Measurements from ENCODE around the gene LDB2. TPM values are rescaled to one million over a fixed set of nuclear protein-coding genes. Genes with fewer than 3 reads are reported as not detected.
"Not testable (repeated sequence)": the region's sequence is repeated elsewhere in the genome, so short reads cannot be mapped to it uniquely, and the experiment has no call there.

Gene LDB2
- total RNA-seq, 2 experiments from 2014 or later: not detected

- Mint-ChIP-seq H3K27ac (no peak overlapping the region), H3K4me3 (no peak overlapping the region), H3K9me3 (no peaks in the 10 kb centered on the region), H3K27me3 (no peaks in the 10 kb centered on the region), H3K4me1 (ENCODE audit: low read depth) (no peaks in the 10 kb centered on the region), H3K36me3 (no peaks in the 10 kb centered on the region)
- DNase-seq: no peak
- intact Hi-C loops (cut with micrococcal nuclease): no loop called here
- POLR2A ChIA-PET: no interaction called here
- CTCF ChIA-PET: no interaction called here
Measured at GRCh38 chr4:16573206-16573605, 325.2 kb downstream of the LDB2 start.

DNA sequence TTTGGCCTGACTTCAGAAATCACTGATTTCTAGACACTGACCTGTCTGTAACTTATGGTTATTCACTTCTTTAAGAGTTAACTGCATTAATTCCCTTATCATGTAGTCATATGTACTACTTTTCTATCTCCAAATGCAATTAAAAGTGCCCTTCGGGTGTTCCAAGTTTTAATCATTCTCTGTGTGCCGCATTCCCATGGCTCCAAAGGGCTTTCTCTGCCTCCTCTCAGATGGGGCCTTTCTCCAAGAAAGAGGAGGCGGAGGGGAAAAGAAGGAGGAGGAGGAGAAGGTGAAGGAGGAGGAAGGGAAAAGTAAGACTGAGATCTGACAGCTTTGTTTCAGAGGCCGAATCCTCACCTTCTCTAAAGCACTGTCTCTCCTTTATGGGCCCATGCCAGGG is 325.8 kb downstream of the LDB2 start:
- POLR2A ChIA-PET: no interaction called here
- H3K36me3 Mint-ChIP-seq: no peaks in the 10 kb centered on the region
- DNase-seq: no peak
- CTCF ChIA-PET: interaction anchor here (0.6 kb wide), 1 partner anchor 9 kb away, joined by 3 read pairs; no protein-coding TSS in a partner anchor
- H3K4me1 Mint-ChIP-seq (ENCODE audit: low read depth): no peaks in the 10 kb centered on the region
- H3K4me3 Mint-ChIP-seq: no peak overlapping the region
- H3K9me3 Mint-ChIP-seq: no peaks in the 10 kb centered on the region
- H3K27me3 Mint-ChIP-seq: no peaks in the 10 kb centered on the region
- no peak overlapping the region for H3K27ac Mint-ChIP-seq
- intact Hi-C loops (cut with micrococcal nuclease): no loop called here

DNA sequence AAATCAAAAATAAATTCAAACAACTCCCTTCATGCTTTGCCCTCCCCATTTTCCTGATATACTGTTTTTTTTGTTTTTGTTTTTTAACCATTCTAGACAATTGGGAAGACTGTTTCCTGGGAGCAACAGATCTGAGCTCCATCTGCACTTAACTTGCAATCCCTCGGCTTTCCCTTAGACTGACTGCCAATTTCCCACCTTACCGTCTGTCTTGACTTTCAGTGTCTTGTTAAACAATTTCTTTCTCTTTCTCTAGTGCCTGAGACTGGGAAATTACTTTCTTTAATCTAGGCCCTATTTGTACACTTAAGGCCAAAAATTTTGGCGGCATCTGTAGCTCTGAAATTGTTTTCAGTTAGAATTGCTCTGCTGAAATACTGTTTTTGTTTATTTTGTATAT is 326.3 kb downstream of the LDB2 start:
- H3K4me3 Mint-ChIP-seq: no peak overlapping the region
- DNase-seq: no peak
- POLR2A ChIA-PET: no interaction called here
- no peak overlapping the region for H3K27ac Mint-ChIP-seq
- H3K4me1 Mint-ChIP-seq (ENCODE audit: low read depth): no peaks in the 10 kb centered on the region
- no peaks in the 10 kb centered on the region for H3K27me3 Mint-ChIP-seq
- H3K9me3 Mint-ChIP-seq: no peaks in the 10 kb centered on the region
- intact Hi-C loops (cut with micrococcal nuclease): no loop called here
- CTCF ChIA-PET: interaction anchor here (0.6 kb wide), 1 partner anchor 9 kb away, joined by 3 read pairs; no protein-coding TSS in a partner anchor
- H3K36me3 Mint-ChIP-seq: no peaks in the 10 kb centered on the region

GRCh38 chr4:16569790-16570189 is 328.7 kb downstream of the LDB2 start:
- Mint-ChIP-seq H3K27ac (no peak overlapping the region), H3K36me3 (no peaks in the 10 kb centered on the region), H3K27me3 (no peaks in the 10 kb centered on the region), H3K9me3 (no peaks in the 10 kb centered on the region), H3K4me3 (no peak overlapping the region), H3K4me1 (ENCODE audit: low read depth) (no peaks in the 10 kb centered on the region)
- POLR2A ChIA-PET: no interaction called here
- CTCF ChIA-PET: no interaction called here
- intact Hi-C loops (cut with micrococcal nuclease): no loop called here
- no peak for DNase-seq

- intact Hi-C loops (cut with micrococcal nuclease); DNase-seq; H3K36me3 Mint-ChIP-seq; H3K27ac Mint-ChIP-seq; H3K4me1 Mint-ChIP-seq (ENCODE audit: low read depth); H3K27me3 Mint-ChIP-seq; H3K4me3 Mint-ChIP-seq; POLR2A ChIA-PET; CTCF ChIA-PET; H3K9me3 Mint-ChIP-seq: not testable (repeated sequence)
Measured at GRCh38 chr4:16557316-16557715, 341.1 kb downstream of the LDB2 start.

DNA sequence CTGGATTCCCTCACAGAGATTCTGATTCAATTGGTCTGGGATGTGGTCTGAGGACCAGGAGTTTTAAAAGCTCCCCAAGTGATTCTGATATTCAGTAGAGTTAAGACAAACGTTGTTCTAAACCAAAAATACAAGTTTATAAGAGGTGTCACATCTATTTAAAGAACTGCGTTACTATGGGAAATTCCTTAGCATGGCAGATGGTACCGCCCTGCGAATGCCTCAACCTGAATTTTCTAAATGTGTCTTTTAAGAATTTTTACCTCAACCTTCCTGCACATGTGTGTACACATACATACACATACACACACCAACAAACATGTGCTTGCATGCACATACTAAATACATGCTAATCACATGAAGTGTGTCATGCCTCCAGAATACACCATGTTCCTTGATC is 343.3 kb downstream of the LDB2 start:
- peaks cover 5% of the 10 kb centered on the region for H3K9me3 Mint-ChIP-seq
- no peaks in the 10 kb centered on the region for H3K27me3 Mint-ChIP-seq
- POLR2A ChIA-PET: no interaction called here
- H3K4me1 Mint-ChIP-seq (ENCODE audit: low read depth): no peaks in the 10 kb centered on the region
- no peak overlapping the region for H3K27ac Mint-ChIP-seq
- CTCF ChIA-PET: no interaction called here
- no peak for DNase-seq
- H3K4me3 Mint-ChIP-seq: no peak overlapping the region
- intact Hi-C loops (cut with micrococcal nuclease): no loop called here
- no peaks in the 10 kb centered on the region for H3K36me3 Mint-ChIP-seq

DNA sequence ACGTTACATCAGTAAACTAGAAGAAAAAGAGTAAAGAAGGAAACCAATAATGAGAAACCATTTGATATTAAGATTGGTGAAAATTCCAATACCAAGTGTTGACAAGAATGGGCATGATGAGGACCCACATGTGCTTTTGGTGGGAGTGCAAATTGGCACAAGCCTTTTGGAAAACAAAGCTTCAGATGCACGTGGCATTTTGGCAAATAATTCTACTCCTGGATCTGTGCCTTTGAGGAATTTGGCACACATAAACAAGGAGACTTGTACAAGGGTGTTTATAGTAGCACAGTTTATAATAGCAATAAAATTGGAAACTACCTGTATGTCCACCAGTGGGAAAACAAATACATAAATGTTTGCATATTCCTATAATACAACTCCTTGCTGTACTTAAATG is 347.9 kb downstream of the LDB2 start:
- Mint-ChIP-seq H3K36me3 (no peaks in the 10 kb centered on the region), H3K27me3 (no peaks in the 10 kb centered on the region), H3K9me3 (peaks cover 2% of the 10 kb centered on the region), H3K27ac (no peak overlapping the region), H3K4me1 (ENCODE audit: low read depth) (no peaks in the 10 kb centered on the region), H3K4me3 (no peak overlapping the region)
- DNase-seq: no peak
- intact Hi-C loops (cut with micrococcal nuclease): no loop called here
- CTCF ChIA-PET: no interaction called here
- POLR2A ChIA-PET: no interaction called here

- H3K36me3 Mint-ChIP-seq: no peaks in the 10 kb centered on the region
- H3K27ac Mint-ChIP-seq: no peak overlapping the region
- H3K4me3 Mint-ChIP-seq: no peak overlapping the region
- no peaks in the 10 kb centered on the region for H3K27me3 Mint-ChIP-seq
- intact Hi-C loops (cut with micrococcal nuclease): no loop called here
- no peaks in the 10 kb centered on the region for H3K4me1 Mint-ChIP-seq (ENCODE audit: low read depth)
- CTCF ChIA-PET: no interaction called here
- H3K9me3 Mint-ChIP-seq: peaks cover 2% of the 10 kb centered on the region
- no peak for DNase-seq
- POLR2A ChIA-PET: no interaction called here
Measured at GRCh38 chr4:16545656-16546055, 352.8 kb downstream of the LDB2 start.

GRCh38 chr4:16544869-16545268 is 353.6 kb downstream of the LDB2 start:
- Mint-ChIP-seq H3K27me3 (no peaks in the 10 kb centered on the region), H3K4me3 (no peak overlapping the region), H3K9me3 (peaks cover 2% of the 10 kb centered on the region), H3K36me3 (no peaks in the 10 kb centered on the region), H3K4me1 (ENCODE audit: low read depth) (no peaks in the 10 kb centered on the region), H3K27ac (no peak overlapping the region)
- intact Hi-C loops (cut with micrococcal nuclease): no loop called here
- ChIA-PET CTCF (no interaction called here), POLR2A (no interaction called here)
- DNase-seq: no peak

GRCh38 chr4:16544251-16544721 is 354.2 kb downstream of the LDB2 start:
- Mint-ChIP-seq H3K4me1 (ENCODE audit: low read depth) (no peaks in the 10 kb centered on the region), H3K4me3 (no peak overlapping the region), H3K9me3 (peaks cover 2% of the 10 kb centered on the region), H3K27me3 (no peaks in the 10 kb centered on the region), H3K27ac (no peak overlapping the region), H3K36me3 (no peaks in the 10 kb centered on the region)
- POLR2A ChIA-PET: no interaction called here
- CTCF ChIA-PET: no interaction called here
- DNase-seq: no peak
- intact Hi-C loops (cut with micrococcal nuclease): no loop called here

- Mint-ChIP-seq H3K36me3 (no peaks in the 10 kb centered on the region), H3K4me3 (no peak overlapping the region), H3K4me1 (ENCODE audit: low read depth) (no peaks in the 10 kb centered on the region), H3K27me3 (no peaks in the 10 kb centered on the region), H3K27ac (no peak overlapping the region), H3K9me3 (peaks cover 2% of the 10 kb centered on the region)
- no peak for DNase-seq
- ChIA-PET POLR2A (no interaction called here), CTCF (no interaction called here)
- intact Hi-C loops (cut with micrococcal nuclease): no loop called here
Measured at GRCh38 chr4:16537926-16538325, 360.5 kb downstream of the LDB2 start.

DNA sequence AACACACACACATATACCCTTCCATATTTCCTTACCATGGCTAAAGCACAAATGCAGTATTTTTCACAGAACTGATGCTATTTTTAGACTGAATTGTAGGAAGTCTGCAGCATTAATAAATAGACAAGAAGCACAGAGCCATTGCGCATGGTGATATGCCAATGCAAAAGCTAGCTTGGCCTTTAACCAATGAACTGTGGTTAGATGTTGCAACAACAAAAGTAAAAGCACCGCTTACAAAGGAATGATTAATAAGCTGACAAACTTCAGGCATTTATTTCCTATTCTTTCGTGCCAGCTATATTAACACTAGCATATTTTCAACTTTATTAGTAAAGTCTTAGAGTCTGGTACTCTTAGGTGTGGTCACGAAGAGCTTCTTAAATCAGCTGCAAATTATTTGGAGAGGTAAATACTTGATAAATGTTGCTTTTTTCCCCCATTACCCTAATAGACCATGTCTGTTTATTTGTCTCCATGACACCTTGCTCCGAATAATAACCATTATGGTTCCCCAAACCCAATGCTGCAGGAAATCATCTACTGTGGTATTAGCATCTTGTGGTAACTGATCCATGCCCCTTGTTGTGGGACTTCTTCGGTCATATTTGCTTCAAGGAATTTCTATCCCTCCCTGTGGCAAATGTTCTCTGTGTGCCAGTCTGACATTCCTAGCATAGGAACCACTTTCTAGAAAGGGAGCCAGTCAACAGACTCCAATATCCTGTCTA is 366.0 kb downstream of the LDB2 start:
- DNase-seq: no peak
- Mint-ChIP-seq H3K36me3 (no peaks in the 10 kb centered on the region), H3K27ac (no peak overlapping the region), H3K4me1 (ENCODE audit: low read depth) (no peaks in the 10 kb centered on the region), H3K4me3 (no peak overlapping the region), H3K9me3 (no peaks in the 10 kb centered on the region), H3K27me3 (no peaks in the 10 kb centered on the region)
- ChIA-PET POLR2A (no interaction called here), CTCF (no interaction called here)
- intact Hi-C loops (cut with micrococcal nuclease): no loop called here

DNA sequence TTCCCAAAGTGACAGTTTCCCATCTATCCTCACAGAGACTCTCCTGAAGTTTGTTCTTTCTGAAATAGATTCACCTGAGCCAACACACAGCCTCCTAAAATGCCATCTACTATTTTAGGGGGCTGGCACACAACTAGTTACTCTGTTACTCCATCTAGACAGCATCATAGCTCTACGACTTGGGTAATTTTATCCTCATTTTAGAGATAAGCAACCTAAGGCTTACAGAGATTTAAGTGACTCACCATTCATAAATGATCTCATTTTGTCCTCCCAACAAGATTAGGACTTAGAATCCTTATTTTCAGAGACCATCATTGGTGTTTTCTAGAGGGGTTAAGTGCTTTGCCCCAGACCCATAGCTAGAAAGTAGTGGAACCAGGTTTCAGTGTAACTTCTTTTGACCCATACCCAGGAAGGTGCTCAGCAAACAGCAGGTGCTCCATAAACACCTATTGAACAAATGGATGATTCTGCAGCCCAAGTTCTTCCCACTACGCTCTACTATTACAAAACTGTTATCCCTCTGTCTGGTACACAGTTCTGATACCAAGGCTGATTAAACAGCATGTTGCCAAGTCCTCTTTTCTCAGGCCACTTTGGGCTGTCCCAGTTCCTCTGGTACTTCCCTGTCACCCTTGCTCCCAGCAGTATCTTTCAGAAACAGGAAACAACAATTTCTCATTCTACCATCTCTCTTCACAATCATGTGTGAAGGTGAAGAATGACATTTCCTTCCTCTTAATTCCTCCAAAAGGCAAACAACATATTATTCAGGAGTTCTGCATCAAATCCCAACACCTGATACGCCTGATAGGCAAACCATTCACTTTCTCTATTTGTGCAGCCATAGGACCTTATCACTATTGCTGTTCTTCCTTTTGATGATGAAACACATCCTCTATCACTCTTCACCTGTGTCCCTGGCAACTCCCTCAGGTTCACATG is 367.5 kb downstream of the LDB2 start:
- Mint-ChIP-seq H3K27ac (no peak overlapping the region), H3K9me3 (no peaks in the 10 kb centered on the region), H3K36me3 (no peaks in the 10 kb centered on the region), H3K4me1 (ENCODE audit: low read depth) (no peaks in the 10 kb centered on the region), H3K27me3 (no peaks in the 10 kb centered on the region), H3K4me3 (no peak overlapping the region)
- intact Hi-C loops (cut with micrococcal nuclease): no loop called here
- POLR2A ChIA-PET: no interaction called here
- DNase-seq: no peak
- CTCF ChIA-PET: no interaction called here

All from activated CD4-positive, alpha-beta memory T cell treated with anti-CD3 and anti-CD28 coated beads for 36 hours (primary cell).